Psoas muscle (tissue), 8 donors: ENCODE data around the gene KLHL29. TPM values are rescaled to one million over a fixed set of nuclear protein-coding genes. Genes with fewer than 3 reads are reported as not detected.

Source experiments
- ATAC-seq, 4 donors: fragments of 200-7000 bp; cut with Tn5 transposase; one replicate each; pipeline ENCODE4 v1.9.1; 2020; ENCODE audit warnings: moderate library complexity in 3 of 4, mild to moderate bottlenecking in 2 of 4
- DNase-seq, 2 donors: peaks; one replicate each; pipeline ENCODE4 v3.0.0-alpha.2; 2020
- H3K27ac ChIP-seq: fragments of 200-600 bp; one replicate; pipeline ENCODE4 v1.8.0; 2022
- H3K27me3 ChIP-seq, 3 donors: fragments of 200-600 bp in 1 of 3; one replicate each; pipeline versions ENCODE4 v1.6.1 to v1.8.0; 2013 to 2022; ENCODE audit warnings: low read length in 2 of 3, mild to moderate bottlenecking in 2 of 3, moderate library complexity in 1 of 3; ENCODE audit not compliant: insufficient read depth in 3 of 3
- H3K36me3 ChIP-seq, 2 donors: fragments of 200-600 bp in 1 of 2; one replicate each; pipeline versions ENCODE4 v1.6.1 to v1.8.0; 2013 to 2022; ENCODE audit warnings: low read depth in 1 of 2, mild to moderate bottlenecking in 1 of 2, moderate library complexity in 1 of 2; ENCODE audit not compliant: insufficient read depth in 1 of 2
- H3K4me1 ChIP-seq: fragments of 200-600 bp; one replicate; pipeline ENCODE4 v1.8.0; 2022
- H3K4me3 ChIP-seq: fragments of 200-600 bp; one replicate; pipeline ENCODE4 v1.8.0; 2022; ENCODE audit warnings: mild to moderate bottlenecking
- H3K9me3 ChIP-seq: fragments of 200-600 bp; one replicate; pipeline ENCODE4 v1.8.0; 2022
- WGBS, 3 donors: extraction: QIAGEN DNeasy Blood & Tissue Kit; methylation state at CpG; one replicate each; pipeline versions ENCODE4 v1.1.6 to v1.1.7; 2013; 5-methylcytosine and 5-hydroxymethylcytosine counted together
- intact Hi-C, 2 donors: fragments of 100-400 bp; cut with DNase I; formaldehyde crosslinking; loops; one replicate each; pipeline versions ENCODE4 v1.11.0 to v1.14.2; 2022
- polyA plus RNA-seq, 3 donors: library from polyadenylated mRNA; stranded (reverse); fragments of 200-250 nt; gene quantifications; one replicate each; pipeline ENCODE4 v1.2.3, GENCODE V29; 2013
- total RNA-seq, 4 donors: library from RNA; stranded (reverse); fragmentation: NEBNext Ultra II Directional in 2 of 4; extraction: Animal tissue kit (Norgen Biotek cat#: 25700) in 2 of 4; gene quantifications; one replicate each; pipeline versions ENCODE4 v1.2.1 to v1.2.4, GENCODE V29; 2021 to 2023
- TF ChIP-seq, protein P1 (sequence below): fragments of 200-600 bp; IDR thresholded peaks from one replicate; pipeline ENCODE4 v1.8.0; 2022; ENCODE audit warnings: antibody characterized with exemption
- donor health status: healthy with polysubstance abuse.
- donor health status: DM: no; HTN: no; CAD: no; lungs with moderate emphysema.
- donor health status: Bipolar disorder and iron deficiency.
- donor health status: healthy.
- donor health status: DM: yes; HTN: yes; CAD: no.
- donor health status: DM: no; HTN: no; CAD: no.
- donor health status: DM: no; HTN: no; CAD: no.
- donor health status: DM: yes; HTN: yes; CAD: no.

KLHL29 gene
- total and polyA plus RNA-seq, 7 donors = 4.4 to 14.1 (median 6.8) TPM

- DNase-seq = no peak
- no peak for ATAC-seq
- H3K4me3 ChIP-seq = no peak overlapping the region
- peaks cover 3% of the 10 kb centered on the region for H3K4me1 ChIP-seq
- WGBS, 3 donors = 95 to 97% (median 96%) methylated on average over 9 of the region's 9 CpGs
- intact Hi-C loops = no loop called here
- TF ChIP-seq, protein P1, sequence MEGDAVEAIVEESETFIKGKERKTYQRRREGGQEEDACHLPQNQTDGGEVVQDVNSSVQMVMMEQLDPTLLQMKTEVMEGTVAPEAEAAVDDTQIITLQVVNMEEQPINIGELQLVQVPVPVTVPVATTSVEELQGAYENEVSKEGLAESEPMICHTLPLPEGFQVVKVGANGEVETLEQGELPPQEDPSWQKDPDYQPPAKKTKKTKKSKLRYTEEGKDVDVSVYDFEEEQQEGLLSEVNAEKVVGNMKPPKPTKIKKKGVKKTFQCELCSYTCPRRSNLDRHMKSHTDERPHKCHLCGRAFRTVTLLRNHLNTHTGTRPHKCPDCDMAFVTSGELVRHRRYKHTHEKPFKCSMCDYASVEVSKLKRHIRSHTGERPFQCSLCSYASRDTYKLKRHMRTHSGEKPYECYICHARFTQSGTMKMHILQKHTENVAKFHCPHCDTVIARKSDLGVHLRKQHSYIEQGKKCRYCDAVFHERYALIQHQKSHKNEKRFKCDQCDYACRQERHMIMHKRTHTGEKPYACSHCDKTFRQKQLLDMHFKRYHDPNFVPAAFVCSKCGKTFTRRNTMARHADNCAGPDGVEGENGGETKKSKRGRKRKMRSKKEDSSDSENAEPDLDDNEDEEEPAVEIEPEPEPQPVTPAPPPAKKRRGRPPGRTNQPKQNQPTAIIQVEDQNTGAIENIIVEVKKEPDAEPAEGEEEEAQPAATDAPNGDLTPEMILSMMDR = no peak
- H3K27me3 ChIP-seq = no peaks in the 10 kb centered on the region
- H3K36me3 ChIP-seq = no peaks in the 10 kb centered on the region
- H3K27ac ChIP-seq = no peak overlapping the region
- no peaks in the 10 kb centered on the region for H3K9me3 ChIP-seq
These were observed 28.3 kb upstream of the KLHL29 start for GRCh38 chr2:23356711-23357110.

- TF ChIP-seq, protein P1 = no peak
- Histone ChIP-seq H3K27me3 (no peaks in the 10 kb centered on the region), H3K9me3 (no peaks in the 10 kb centered on the region), H3K27ac (no peak overlapping the region), H3K36me3 (no peaks in the 10 kb centered on the region), H3K4me3 (no peak overlapping the region), H3K4me1 (no peaks in the 10 kb centered on the region)
- DNase-seq (no peak), ATAC-seq (no peak)
- intact Hi-C loops = no loop called here
- 90 to 91% (median 91%) methylated on average over 19 of the region's 19 CpGs for WGBS, 3 donors
These were observed 25.1 kb upstream of the KLHL29 start for GRCh38 chr2:23359631-23360567.

- Histone ChIP-seq H3K36me3 (no peaks in the 10 kb centered on the region), H3K27ac (no peak overlapping the region), H3K9me3 (no peaks in the 10 kb centered on the region), H3K4me1 (no peaks in the 10 kb centered on the region), H3K27me3 (no peaks in the 10 kb centered on the region), H3K4me3 (no peak overlapping the region)
- DNase-seq (no peak), ATAC-seq (no peak)
- intact Hi-C loops = no loop called here
- TF ChIP-seq, protein P1 = no peak
- 74 to 80% (median 74%) methylated on average over 13 of the region's 13 CpGs for WGBS, 3 donors
These were observed 24.3 kb upstream of the KLHL29 start for GRCh38 chr2:23360571-23361125.

GRCh38 chr2:23361152-23361551 lies 23.8 kb upstream of the KLHL29 start:
- Histone ChIP-seq H3K27ac (no peak overlapping the region), H3K36me3 (no peaks in the 10 kb centered on the region), H3K4me1 (no peaks in the 10 kb centered on the region), H3K4me3 (no peak overlapping the region), H3K27me3 (no peaks in the 10 kb centered on the region), H3K9me3 (no peaks in the 10 kb centered on the region)
- DNase-seq (no peak), ATAC-seq (no peak)
- WGBS, 3 donors = 73 to 83% (median 82%) methylated on average over 3 of the region's 3 CpGs
- TF ChIP-seq, protein P1 = no peak
- intact Hi-C loops = no loop called here
